Osteoblast (primary cell): ENCODE results near the gene CDK2AP2. TPM values are rescaled to one million over a fixed set of nuclear protein-coding genes. Genes with fewer than 3 reads are reported as not detected.

Experiments
- DNase-seq: peaks from one replicate; pipeline ENCODE4 v3.0.0; 2011; ENCODE audit warnings: low spot score, mixed read lengths; ENCODE audit not compliant: insufficient read length; ENCODE audit errors: missing footprints
- H2AFZ ChIP-seq: 2 replicates; pipeline ENCODE4 v1.6.0; 2011; ENCODE audit warnings: mild to moderate bottlenecking, low read length
- H3K27ac ChIP-seq: 2 replicates; pipeline ENCODE4 v1.5.1; 2011; ENCODE audit warnings: mild to moderate bottlenecking, low read depth, low read length, moderate library complexity
- H3K27me3 ChIP-seq: 2 replicates; pipeline ENCODE4 v1.6.0; 2012; ENCODE audit warnings: mild to moderate bottlenecking, control low read depth, inconsistent platforms, low read length, moderate library complexity; ENCODE audit not compliant: insufficient read depth
- H3K36me3 ChIP-seq: 2 replicates; pipeline ENCODE4 v1.5.1; 2011; ENCODE audit warnings: mild to moderate bottlenecking, low read length, control low read depth, moderate library complexity; ENCODE audit not compliant: insufficient read depth
- H3K4me1 ChIP-seq: 2 replicates; pipeline ENCODE4 v1.5.1; 2011; ENCODE audit warnings: mild to moderate bottlenecking, low read length, control low read depth, moderate library complexity; ENCODE audit not compliant: insufficient read depth
- H3K4me2 ChIP-seq: 2 replicates; pipeline ENCODE4 v1.6.0; 2011; ENCODE audit warnings: mild to moderate bottlenecking, low read length; ENCODE audit not compliant: insufficient read depth
- H3K4me3 ChIP-seq: fragments of 200-600 bp; sonication (generic); 3 replicates; pipeline ENCODE4 v1.5.1; 2012; ENCODE audit warnings: mild to moderate bottlenecking, low read length, inconsistent platforms; ENCODE audit not compliant: insufficient read depth
- H3K79me2 ChIP-seq: 2 replicates; pipeline ENCODE4 v1.6.0; 2012; ENCODE audit warnings: mild to moderate bottlenecking, low read length, control low read depth, inconsistent platforms; ENCODE audit not compliant: insufficient read depth
- H3K9me3 ChIP-seq: 2 replicates; pipeline ENCODE4 v1.5.1; 2011; ENCODE audit warnings: low read depth, low read length, control low read depth
- H4K20me1 ChIP-seq: 2 replicates; pipeline ENCODE4 v1.6.0; 2012; ENCODE audit warnings: mild to moderate bottlenecking, low read length, control low read depth; ENCODE audit not compliant: insufficient read depth
- CTCF ChIP-seq: IDR thresholded peaks from 2 replicates; pipeline ENCODE4 v1.5.1; 2011; ENCODE audit warnings: mild to moderate bottlenecking, low read depth, low read length, moderate library complexity; ENCODE audit errors: extremely low read depth
- total RNA-seq: library from RNA; depleted of rRNA; stranded (reverse); fragments of >200 nt; gene quantifications from 2 replicates; pipeline ENCODE4 v1.2.3, GENCODE V29; 2012

Gene CDK2AP2
- total RNA-seq, 1 donor: 6.2 TPM

- Histone ChIP-seq H3K36me3 (no peaks in the 10 kb centered on the region), H3K27me3 (no peaks in the 10 kb centered on the region), H3K9me3 (no peaks in the 10 kb centered on the region), H3K4me2 (no peak overlapping the region), H4K20me1 (no peaks in the 10 kb centered on the region), H3K79me2 (peaks cover 6% of the 10 kb centered on the region), H3K27ac (no peak overlapping the region), H2AFZ (no peak overlapping the region), H3K4me3 (no peak overlapping the region), H3K4me1 (peaks cover 10% of the 10 kb centered on the region)
- DNase-seq: no peak
- no peak for TF ChIP-seq CTCF
Measured at GRCh38 chr11:67472882-67473281, 35.1 kb downstream of the CDK2AP2 start.

- Histone ChIP-seq H3K4me3 (no peak overlapping the region), H4K20me1 (no peaks in the 10 kb centered on the region), H2AFZ (peak overlapping the region; percentile 56), H3K36me3 (no peaks in the 10 kb centered on the region), H3K4me2 (no peak overlapping the region), H3K9me3 (no peaks in the 10 kb centered on the region), H3K4me1 (peaks cover 13% of the 10 kb centered on the region), H3K79me2 (peaks cover 10% of the 10 kb centered on the region), H3K27me3 (no peaks in the 10 kb centered on the region), H3K27ac (no peak overlapping the region)
- DNase-seq: peak; percentile 65
- TF ChIP-seq CTCF: no peak
Measured at GRCh38 chr11:67470337-67471002, 37.5 kb downstream of the CDK2AP2 start.

GRCh38 chr11:67469508-67469811, 38.5 kb downstream of the CDK2AP2 start:
- H3K79me2 ChIP-seq: peaks cover 10% of the 10 kb centered on the region
- no peaks in the 10 kb centered on the region for H3K27me3 ChIP-seq
- no peak for TF ChIP-seq CTCF
- H3K4me1 ChIP-seq: peaks cover 17% of the 10 kb centered on the region
- no peaks in the 10 kb centered on the region for H3K9me3 ChIP-seq
- DNase-seq: no peak
- peak overlapping the region; percentile 99 for H2AFZ ChIP-seq
- peak overlapping the region; percentile 96 for H3K4me2 ChIP-seq
- peak overlapping the region; percentile 86 for H3K4me3 ChIP-seq
- H3K36me3 ChIP-seq: no peaks in the 10 kb centered on the region
- H4K20me1 ChIP-seq: no peaks in the 10 kb centered on the region
- peak overlapping the region; percentile 84 for H3K27ac ChIP-seq

- Histone ChIP-seq H3K9me3 (no peaks in the 10 kb centered on the region), H3K36me3 (no peaks in the 10 kb centered on the region), H3K79me2 (peaks cover 10% of the 10 kb centered on the region), H3K4me2 (peak within 1 kb of the TSS; percentile 96), H2AFZ (peak within 1 kb of the TSS; percentile 99), H3K27me3 (no peaks in the 10 kb centered on the region), H3K4me3 (peak within 1 kb of the TSS; percentile 86), H3K4me1 (peaks cover 22% of the 10 kb centered on the region), H3K27ac (peak within 1 kb of the TSS; percentile 84), H4K20me1 (no peaks in the 10 kb centered on the region)
- DNase-seq: peak; percentile 99
- peak; percentile 29 for TF ChIP-seq CTCF
Measured at GRCh38 chr11:67468759-67469507, 39.0 kb downstream of the CDK2AP2 start, which contains the start of gene TMEM134. TMEM134 (minus strand) TSS chr11:67469251; CDS start chr11:67469192, 59 bp downstream.
